Heart left ventricle (tissue), 13 donors: Measurements from ENCODE around the gene KRTAP12-4.
"Not testable (repeated sequence)": the region's sequence is repeated elsewhere in the genome, so short reads cannot be mapped to it uniquely, and the experiment has no call there.

ENCODE experiments used
- POLR2A ChIP-seq, 2 donors: fragments of 450-650 bp; IDR thresholded peaks; one replicate each; pipeline ENCODE4 v1.6.1; 2017; ENCODE audit warnings: antibody characterized with exemption in 2 of 2, mild to moderate bottlenecking in 2 of 2, moderate library complexity in 2 of 2
- TF ChIP-seq, protein P1 (sequence below), 12 donors: fragments of 200-600 bp; sonication (generic) in 4 of 12; IDR thresholded peaks; one replicate each; pipeline versions ENCODE4 v1.5.0 to v1.8.0; 2018 to 2022; ENCODE audit warnings: antibody characterized with exemption in 12 of 12, mild to moderate bottlenecking in 5 of 12
- donor health status: ischemic (EF 13 %, LVEDD 7.1; RV severe dilation, severe dysfunction).
- donor health status: DM: no; HTN: yes; CAD: no.
- donor health status: DM: no; HTN: no; CAD: no.
- donor health status: ischemic (EF 25% LVEDD 6.9; RV normal size, moderate dysfunction).
- donor health status: ischemic (EF 25% LVEDD 5.7; RV mildly dilated, moderate dysfunction).
- donor health status: ischemic (EF 35%, LVEDD 5.7; RV mildly dilated, moderate dysfunction).
- donor health status: nonischemic (EF 11% LVEDD 7.7; RV severe dilation, severe dysfunction).
- donor health status: DM: yes; HTN: yes; CAD: no.
- donor health status: PGD.
- donor health status: ischemic (EF 29% LVEDD 5.4; RV normal size, mild dysfunction).
- donor health status: nonischemic (EF 23%, LVEDD 6.1; RV moderate dilation, normal function).

DNA sequence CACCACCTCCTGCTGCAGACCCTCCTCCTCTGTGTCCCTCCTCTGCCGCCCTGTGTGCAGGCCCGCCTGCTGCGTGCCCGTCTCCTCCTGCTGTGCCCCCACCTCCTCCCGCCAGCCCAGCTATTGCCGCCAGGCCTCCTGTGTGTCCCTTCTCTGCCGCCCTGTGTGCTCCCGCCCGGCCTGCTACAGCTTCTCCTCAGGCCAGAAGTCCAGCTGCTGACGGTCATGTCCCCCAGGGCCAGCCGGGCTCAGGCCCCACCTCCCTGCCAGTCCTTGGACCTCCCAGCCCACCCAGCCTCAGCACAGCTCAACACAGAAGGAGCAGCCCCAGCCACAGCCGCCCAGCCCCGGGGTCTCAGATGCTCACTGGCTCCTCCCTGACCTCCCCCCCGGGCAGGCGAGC is 26.6 kb downstream of the KRTAP12-4 start:
- TF ChIP-seq, protein P1, sequence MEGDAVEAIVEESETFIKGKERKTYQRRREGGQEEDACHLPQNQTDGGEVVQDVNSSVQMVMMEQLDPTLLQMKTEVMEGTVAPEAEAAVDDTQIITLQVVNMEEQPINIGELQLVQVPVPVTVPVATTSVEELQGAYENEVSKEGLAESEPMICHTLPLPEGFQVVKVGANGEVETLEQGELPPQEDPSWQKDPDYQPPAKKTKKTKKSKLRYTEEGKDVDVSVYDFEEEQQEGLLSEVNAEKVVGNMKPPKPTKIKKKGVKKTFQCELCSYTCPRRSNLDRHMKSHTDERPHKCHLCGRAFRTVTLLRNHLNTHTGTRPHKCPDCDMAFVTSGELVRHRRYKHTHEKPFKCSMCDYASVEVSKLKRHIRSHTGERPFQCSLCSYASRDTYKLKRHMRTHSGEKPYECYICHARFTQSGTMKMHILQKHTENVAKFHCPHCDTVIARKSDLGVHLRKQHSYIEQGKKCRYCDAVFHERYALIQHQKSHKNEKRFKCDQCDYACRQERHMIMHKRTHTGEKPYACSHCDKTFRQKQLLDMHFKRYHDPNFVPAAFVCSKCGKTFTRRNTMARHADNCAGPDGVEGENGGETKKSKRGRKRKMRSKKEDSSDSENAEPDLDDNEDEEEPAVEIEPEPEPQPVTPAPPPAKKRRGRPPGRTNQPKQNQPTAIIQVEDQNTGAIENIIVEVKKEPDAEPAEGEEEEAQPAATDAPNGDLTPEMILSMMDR (IDR thresholded peaks at IDR 0.05): not testable (repeated sequence)
- not testable (repeated sequence) for TF ChIP-seq POLR2A (IDR thresholded peaks at IDR 0.05)
